DND-41 (cell line): ENCODE measurements around the gene SNRPB2.

Experiments used
- ATAC-seq: fragments of 200-7000 bp; cut with Tn5 transposase; 3 replicates; pipeline ENCODE4 v1.9.1; 2021; ENCODE audit warnings: low read depth; ENCODE audit not compliant: insufficient read depth
- DNase-seq: peaks from one replicate; pipeline ENCODE4 v3.0.0-alpha.2; 2020
- H2AFZ ChIP-seq: 2 replicates; pipeline ENCODE4 v1.6.0; 2012; ENCODE audit warnings: low read depth, low read length
- H3K27ac ChIP-seq: 2 replicates; pipeline ENCODE4 v1.5.1; 2012; ENCODE audit warnings: low read length, inconsistent platforms
- H3K27me3 ChIP-seq: fragments of 200-600 bp; sonication (generic); 2 replicates; pipeline ENCODE4 v1.6.0; 2012; ENCODE audit warnings: low read length, mild to moderate bottlenecking, inconsistent platforms; ENCODE audit not compliant: insufficient read depth, poor library complexity
- H3K36me3 ChIP-seq: 2 replicates; pipeline ENCODE4 v1.5.1; 2012; ENCODE audit warnings: low read length, inconsistent platforms; ENCODE audit not compliant: insufficient read depth
- H3K4me1 ChIP-seq: 2 replicates; pipeline ENCODE4 v1.5.1; 2012; ENCODE audit warnings: mild to moderate bottlenecking, low read length; ENCODE audit not compliant: insufficient read depth
- H3K4me2 ChIP-seq: 2 replicates; pipeline ENCODE4 v1.6.0; 2012; ENCODE audit warnings: mild to moderate bottlenecking, moderate library complexity, low read length, inconsistent platforms; ENCODE audit not compliant: insufficient read depth
- H3K4me3 ChIP-seq, 2 experiments: fragments of 200-600 bp in 1 of 2; shearing (Covaris generic) in 1 of 2; 2 replicates each; pipeline ENCODE4 v1.5.1; 2012 to 2016; ENCODE audit warnings: inconsistent platforms in 2 of 2, low read length in 2 of 2, mild to moderate bottlenecking in 2 of 2, low read depth in 1 of 2, moderate library complexity in 1 of 2
- H3K79me2 ChIP-seq: 2 replicates; pipeline ENCODE4 v1.6.0; 2012; ENCODE audit warnings: low read length, inconsistent platforms; ENCODE audit not compliant: insufficient read depth
- H3K9ac ChIP-seq: 2 replicates; pipeline ENCODE4 v1.6.0; 2012; ENCODE audit warnings: low read depth, mild to moderate bottlenecking, inconsistent platforms, low read length, moderate library complexity
- H3K9me3 ChIP-seq: 2 replicates; pipeline ENCODE4 v1.5.1; 2012; ENCODE audit warnings: low read length, moderate library complexity, mild to moderate bottlenecking, inconsistent platforms; ENCODE audit not compliant: insufficient read depth, severe bottlenecking
- H4K20me1 ChIP-seq: 2 replicates; pipeline ENCODE4 v1.6.0; 2012; ENCODE audit warnings: low read length; ENCODE audit not compliant: insufficient read depth
- CTCF ChIP-seq: IDR thresholded peaks from 2 replicates; pipeline ENCODE4 v1.5.1; 2012; ENCODE audit warnings: borderline replicate concordance, low read length, moderate library complexity, mild to moderate bottlenecking; ENCODE audit not compliant: poor library complexity, severe bottlenecking; ENCODE audit errors: extremely low read depth
- EZH2 ChIP-seq: IDR thresholded peaks from 3 replicates; pipeline ENCODE4 v1.6.1; 2012; ENCODE audit warnings: borderline replicate concordance, low read depth, mild to moderate bottlenecking, moderate library complexity, low read length, inconsistent platforms; ENCODE audit not compliant: severe bottlenecking

SNRPB2 gene

GRCh38 chr20:16777126-16777525 is 47.3 kb downstream of the SNRPB2 start:
- H3K4me2 ChIP-seq, result no peak overlapping the region
- H3K9me3 ChIP-seq, result no peaks in the 10 kb centered on the region
- no peaks in the 10 kb centered on the region for H3K4me1 ChIP-seq
- no peak for DNase-seq
- ATAC-seq, result no peak
- H3K79me2 ChIP-seq, result no peaks in the 10 kb centered on the region
- H3K4me3 ChIP-seq, result no peak overlapping the region
- TF ChIP-seq EZH2, result no peak
- no peak for TF ChIP-seq CTCF
- H4K20me1 ChIP-seq, result no peaks in the 10 kb centered on the region
- H3K36me3 ChIP-seq, result no peaks in the 10 kb centered on the region
- no peak overlapping the region for H3K27ac ChIP-seq
- no peak overlapping the region for H2AFZ ChIP-seq
- no peaks in the 10 kb centered on the region for H3K27me3 ChIP-seq
- no peak overlapping the region for H3K9ac ChIP-seq

GRCh38 chr20:16778159-16778558 is 48.3 kb downstream of the SNRPB2 start:
- H3K4me3 ChIP-seq, result no peak overlapping the region
- H3K4me2 ChIP-seq, result no peak overlapping the region
- TF ChIP-seq CTCF (no peak), EZH2 (no peak)
- no peaks in the 10 kb centered on the region for H3K4me1 ChIP-seq
- no peak overlapping the region for H3K27ac ChIP-seq
- no peak overlapping the region for H2AFZ ChIP-seq
- H3K9me3 ChIP-seq, result no peaks in the 10 kb centered on the region
- no peaks in the 10 kb centered on the region for H3K36me3 ChIP-seq
- no peaks in the 10 kb centered on the region for H3K79me2 ChIP-seq
- no peaks in the 10 kb centered on the region for H4K20me1 ChIP-seq
- ATAC-seq (no peak), DNase-seq (no peak)
- H3K9ac ChIP-seq, result no peak overlapping the region
- H3K27me3 ChIP-seq, result no peaks in the 10 kb centered on the region

- H3K36me3 ChIP-seq, result no peaks in the 10 kb centered on the region
- no peaks in the 10 kb centered on the region for H3K4me1 ChIP-seq
- H3K27me3 ChIP-seq, result no peaks in the 10 kb centered on the region
- H3K79me2 ChIP-seq, result no peaks in the 10 kb centered on the region
- DNase-seq (no peak), ATAC-seq (no peak)
- no peaks in the 10 kb centered on the region for H4K20me1 ChIP-seq
- H3K4me3 ChIP-seq, result no peak overlapping the region
- no peak overlapping the region for H3K4me2 ChIP-seq
- H2AFZ ChIP-seq, result no peak overlapping the region
- H3K9me3 ChIP-seq, result no peaks in the 10 kb centered on the region
- no peak overlapping the region for H3K9ac ChIP-seq
- TF ChIP-seq CTCF (no peak), EZH2 (no peak)
- no peak overlapping the region for H3K27ac ChIP-seq
These were observed 51.7 kb downstream of the SNRPB2 start for GRCh38 chr20:16781496-16781895.

- DNase-seq, result no peak
- Histone ChIP-seq H3K4me3 (no peak overlapping the region), H3K9me3 (no peaks in the 10 kb centered on the region), H3K27ac (no peak overlapping the region), H3K36me3 (no peaks in the 10 kb centered on the region), H3K4me2 (no peak overlapping the region), H3K9ac (no peak overlapping the region), H3K4me1 (no peaks in the 10 kb centered on the region), H3K79me2 (no peaks in the 10 kb centered on the region), H4K20me1 (no peaks in the 10 kb centered on the region), H2AFZ (no peak overlapping the region), H3K27me3 (no peaks in the 10 kb centered on the region)
- TF ChIP-seq EZH2 (no peak), CTCF (no peak)
- ATAC-seq, result no peak
These were observed 55.4 kb downstream of the SNRPB2 start for GRCh38 chr20:16785226-16785625.
